Astrocyte (in vitro differentiated cells and primary cell): ENCODE measurements around the gene COP1. TPM values are rescaled to one million over a fixed set of nuclear protein-coding genes. Genes with fewer than 3 reads are reported as not detected.

ENCODE experiments used
- DNase-seq: peaks from one replicate; pipeline ENCODE4 v3.0.0-alpha.2; 2010; ENCODE audit warnings: low read depth
- FAIRE-seq: peaks from 2 replicates; lab custom pipeline; 2011; peaks lifted over from hg19 to GRCh38; lab: Jason Lieb, UNC
- H2AFZ ChIP-seq: 2 replicates; pipeline ENCODE4 v1.6.0; 2012; ENCODE audit warnings: low read depth, low read length, inconsistent platforms
- H3K27ac ChIP-seq: 2 replicates; pipeline ENCODE4 v1.5.1; 2011; ENCODE audit warnings: low read depth, low read length, inconsistent platforms
- H3K27me3 ChIP-seq: 2 replicates; pipeline ENCODE4 v1.6.0; 2011; ENCODE audit warnings: low read length, inconsistent platforms; ENCODE audit not compliant: insufficient read depth
- H3K36me3 ChIP-seq: 2 replicates; pipeline ENCODE4 v1.5.1; 2011; ENCODE audit warnings: low read length, inconsistent platforms; ENCODE audit not compliant: insufficient read depth
- H3K4me1 ChIP-seq: 2 replicates; pipeline ENCODE4 v1.5.1; 2011; ENCODE audit warnings: low read length, inconsistent platforms; ENCODE audit not compliant: insufficient read depth
- H3K4me2 ChIP-seq: 2 replicates; pipeline ENCODE4 v1.6.0; 2012; ENCODE audit warnings: low read length, inconsistent platforms
- H3K4me3 ChIP-seq: 2 replicates; pipeline ENCODE4 v1.5.1; 2011; ENCODE audit warnings: low read depth, mild to moderate bottlenecking, low read length, inconsistent platforms; ENCODE audit not compliant: insufficient read depth
- H3K79me2 ChIP-seq: 2 replicates; pipeline ENCODE4 v1.6.0; 2012; ENCODE audit warnings: mild to moderate bottlenecking, low read length, inconsistent platforms; ENCODE audit not compliant: insufficient read depth
- H3K9ac ChIP-seq: 2 replicates; pipeline ENCODE4 v1.6.0; 2012; ENCODE audit warnings: mild to moderate bottlenecking, low read length, inconsistent platforms
- H3K9me3 ChIP-seq: 2 replicates; pipeline ENCODE4 v1.5.1; 2012; ENCODE audit warnings: low read depth, mild to moderate bottlenecking, low read length, inconsistent platforms; ENCODE audit not compliant: insufficient read depth
- H4K20me1 ChIP-seq: 2 replicates; pipeline ENCODE4 v1.6.0; 2012; ENCODE audit warnings: low read length, inconsistent platforms; ENCODE audit not compliant: insufficient read depth
- H3K27ac Mint-ChIP-seq: one replicate; pipeline ENCODE4 v1.8.0; 2021; ENCODE audit warnings: mild to moderate bottlenecking, mixed read lengths; ENCODE audit not compliant: unreplicated experiment
- H3K27me3 Mint-ChIP-seq: one replicate; pipeline ENCODE4 v1.8.0; 2021; ENCODE audit warnings: low read depth, mixed read lengths; ENCODE audit not compliant: unreplicated experiment
- H3K36me3 Mint-ChIP-seq: one replicate; pipeline ENCODE4 v1.8.0; 2021; ENCODE audit warnings: low read depth, mixed read lengths; ENCODE audit not compliant: unreplicated experiment
- H3K4me1 Mint-ChIP-seq: one replicate; pipeline ENCODE4 v1.8.0; 2021; ENCODE audit warnings: low read depth, mixed read lengths; ENCODE audit not compliant: unreplicated experiment
- H3K4me3 Mint-ChIP-seq: one replicate; pipeline ENCODE4 v1.8.0; 2021; ENCODE audit warnings: mild to moderate bottlenecking, moderate library complexity, mixed read lengths; ENCODE audit not compliant: unreplicated experiment
- H3K9me3 Mint-ChIP-seq: one replicate; pipeline ENCODE4 v1.8.0; 2021; ENCODE audit warnings: mild to moderate bottlenecking, mixed read lengths; ENCODE audit not compliant: unreplicated experiment
- EZH2 ChIP-seq: IDR thresholded peaks from 2 replicates; pipeline ENCODE4 v1.6.1; 2012; ENCODE audit warnings: mild to moderate bottlenecking, low read length, inconsistent platforms; ENCODE audit not compliant: insufficient read depth
- total RNA-seq: library from RNA; stranded (reverse); gene quantifications from 2 replicates; pipeline ENCODE4 v1.2.1, GENCODE V29; 2021
- TF ChIP-seq, protein P1 (sequence below): IDR thresholded peaks from 2 replicates; pipeline ENCODE4 v1.5.1; 2011; ENCODE audit warnings: low read depth, mild to moderate bottlenecking, inconsistent platforms, low read length, moderate library complexity; ENCODE audit not compliant: insufficient read depth

Gene COP1
- total RNA-seq, 1 donor from 2014 or later = 45.9 TPM

DNA sequence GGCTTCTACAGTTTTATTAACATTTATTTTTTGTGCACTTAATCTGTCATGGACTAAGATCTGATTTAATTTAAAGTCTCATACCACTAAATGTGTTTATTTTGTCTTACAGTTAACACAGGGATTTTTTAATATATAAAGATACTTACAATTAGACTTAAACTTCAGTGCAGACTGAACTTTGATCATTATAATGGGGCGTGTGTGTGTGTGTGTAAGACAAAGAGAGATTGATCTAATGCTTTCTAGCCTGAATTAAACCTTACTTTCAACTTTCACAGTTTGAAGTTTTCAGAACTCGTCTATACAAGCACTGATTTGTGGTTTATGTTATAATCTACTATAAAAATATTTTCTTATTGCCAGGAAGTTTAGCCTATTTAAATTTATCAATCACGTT is 150.8 kb downstream of the COP1 start:
- Mint-ChIP-seq H3K4me1 (peaks cover 7% of the 10 kb centered on the region), H3K27ac (no peak overlapping the region), H3K9me3 (no peaks in the 10 kb centered on the region), H3K36me3 (peaks cover 2% of the 10 kb centered on the region), H3K4me3 (no peak overlapping the region), H3K27me3 (no peaks in the 10 kb centered on the region)
- no peaks in the 10 kb centered on the region for H3K79me2 ChIP-seq
- H3K9ac ChIP-seq = no peak overlapping the region
- no peak overlapping the region for H2AFZ ChIP-seq
- H3K4me2 ChIP-seq = no peak overlapping the region
- H4K20me1 ChIP-seq = peaks cover 8% of the 10 kb centered on the region
- no peaks in the 10 kb centered on the region for H3K4me1 ChIP-seq
- H3K9me3 ChIP-seq = no peaks in the 10 kb centered on the region
- H3K4me3 ChIP-seq = no peak overlapping the region
- no peaks in the 10 kb centered on the region for H3K36me3 ChIP-seq
- FAIRE-seq = no peak
- H3K27ac ChIP-seq = no peak overlapping the region
- DNase-seq = no peak
- H3K27me3 ChIP-seq = no peaks in the 10 kb centered on the region
- TF ChIP-seq, protein P1, sequence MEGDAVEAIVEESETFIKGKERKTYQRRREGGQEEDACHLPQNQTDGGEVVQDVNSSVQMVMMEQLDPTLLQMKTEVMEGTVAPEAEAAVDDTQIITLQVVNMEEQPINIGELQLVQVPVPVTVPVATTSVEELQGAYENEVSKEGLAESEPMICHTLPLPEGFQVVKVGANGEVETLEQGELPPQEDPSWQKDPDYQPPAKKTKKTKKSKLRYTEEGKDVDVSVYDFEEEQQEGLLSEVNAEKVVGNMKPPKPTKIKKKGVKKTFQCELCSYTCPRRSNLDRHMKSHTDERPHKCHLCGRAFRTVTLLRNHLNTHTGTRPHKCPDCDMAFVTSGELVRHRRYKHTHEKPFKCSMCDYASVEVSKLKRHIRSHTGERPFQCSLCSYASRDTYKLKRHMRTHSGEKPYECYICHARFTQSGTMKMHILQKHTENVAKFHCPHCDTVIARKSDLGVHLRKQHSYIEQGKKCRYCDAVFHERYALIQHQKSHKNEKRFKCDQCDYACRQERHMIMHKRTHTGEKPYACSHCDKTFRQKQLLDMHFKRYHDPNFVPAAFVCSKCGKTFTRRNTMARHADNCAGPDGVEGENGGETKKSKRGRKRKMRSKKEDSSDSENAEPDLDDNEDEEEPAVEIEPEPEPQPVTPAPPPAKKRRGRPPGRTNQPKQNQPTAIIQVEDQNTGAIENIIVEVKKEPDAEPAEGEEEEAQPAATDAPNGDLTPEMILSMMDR = no peak
- TF ChIP-seq EZH2 = no peak

DNA sequence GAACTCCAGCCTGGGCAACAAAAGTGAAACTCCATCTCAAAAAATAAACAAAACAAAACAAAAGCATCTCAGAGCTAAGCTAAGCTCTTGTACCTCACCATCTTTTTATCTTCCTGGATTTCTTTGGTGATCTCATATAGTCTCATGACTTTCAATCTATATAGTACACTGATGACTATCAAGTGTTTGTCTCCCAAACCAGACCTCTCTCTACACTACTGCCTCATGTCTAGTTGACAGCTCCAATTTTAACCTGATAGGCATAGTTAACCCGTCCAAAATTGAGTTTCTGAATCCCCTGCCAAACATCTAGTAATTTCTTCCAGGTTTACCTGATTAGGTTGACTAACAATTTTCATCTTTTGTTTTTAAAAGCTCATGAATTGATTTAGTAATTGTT is 151.7 kb downstream of the COP1 start:
- Mint-ChIP-seq H3K4me1 (peaks cover 7% of the 10 kb centered on the region), H3K27me3 (no peaks in the 10 kb centered on the region), H3K9me3 (no peaks in the 10 kb centered on the region), H3K27ac (no peak overlapping the region), H3K4me3 (no peak overlapping the region), H3K36me3 (peaks cover 2% of the 10 kb centered on the region)
- no peaks in the 10 kb centered on the region for H3K4me1 ChIP-seq
- no peak overlapping the region for H3K4me3 ChIP-seq
- FAIRE-seq (no peak), DNase-seq (no peak)
- H3K36me3 ChIP-seq = no peaks in the 10 kb centered on the region
- peaks cover 8% of the 10 kb centered on the region for H4K20me1 ChIP-seq
- no peak overlapping the region for H2AFZ ChIP-seq
- no peak overlapping the region for H3K9ac ChIP-seq
- no peaks in the 10 kb centered on the region for H3K79me2 ChIP-seq
- no peak overlapping the region for H3K4me2 ChIP-seq
- H3K27ac ChIP-seq = no peak overlapping the region
- TF ChIP-seq, protein P1 = no peak
- TF ChIP-seq EZH2 = no peak
- H3K27me3 ChIP-seq = no peaks in the 10 kb centered on the region
- H3K9me3 ChIP-seq = no peaks in the 10 kb centered on the region

DNA sequence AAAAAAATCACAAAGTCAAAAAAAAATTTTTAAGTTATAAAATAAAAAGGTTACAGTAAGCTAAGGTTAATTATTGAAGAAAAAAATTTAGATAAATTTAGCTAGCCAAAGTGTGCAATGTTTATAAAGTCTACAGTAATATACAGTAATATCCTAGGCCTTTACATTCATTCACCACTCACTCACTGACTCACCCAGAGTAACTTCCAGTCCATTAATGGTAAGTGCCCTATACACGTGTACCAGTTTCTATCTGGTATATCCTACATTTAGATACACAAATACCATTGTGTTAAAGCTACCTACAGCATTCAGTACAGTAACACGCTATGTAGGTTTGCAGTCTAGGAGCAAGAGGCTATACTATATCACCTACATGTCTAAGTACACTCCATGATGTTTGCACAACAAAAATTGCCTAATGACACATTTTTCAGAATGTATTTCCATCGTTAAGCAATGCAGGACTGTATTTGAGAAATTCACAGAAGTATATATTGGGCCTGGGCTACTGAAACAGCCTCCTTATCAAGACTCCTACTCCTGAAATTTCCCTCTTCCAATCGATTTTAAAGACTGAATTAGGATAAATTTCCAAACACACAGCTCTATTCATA is 155.1 kb downstream of the COP1 start:
- H2AFZ ChIP-seq = no peak overlapping the region
- no peaks in the 10 kb centered on the region for H3K9me3 Mint-ChIP-seq
- H4K20me1 ChIP-seq = peaks cover 5% of the 10 kb centered on the region
- no peaks in the 10 kb centered on the region for H3K27me3 ChIP-seq
- no peak overlapping the region for H3K4me2 ChIP-seq
- no peak overlapping the region for H3K27ac Mint-ChIP-seq
- no peak overlapping the region for H3K4me3 Mint-ChIP-seq
- H3K36me3 Mint-ChIP-seq = no peaks in the 10 kb centered on the region
- peaks cover 2% of the 10 kb centered on the region for H3K79me2 ChIP-seq
- no peaks in the 10 kb centered on the region for H3K9me3 ChIP-seq
- no peaks in the 10 kb centered on the region for H3K4me1 ChIP-seq
- no peak overlapping the region for H3K9ac ChIP-seq
- no peak overlapping the region for H3K27ac ChIP-seq
- no peak for DNase-seq
- no peaks in the 10 kb centered on the region for H3K27me3 Mint-ChIP-seq
- H3K36me3 ChIP-seq = no peaks in the 10 kb centered on the region
- no peak for FAIRE-seq
- TF ChIP-seq EZH2 = no peak
- TF ChIP-seq, protein P1 = no peak
- H3K4me1 Mint-ChIP-seq = no peaks in the 10 kb centered on the region
- no peak overlapping the region for H3K4me3 ChIP-seq
